RWPE2 (cell line): ENCODE results near the gene SCGB1C2.

Experiments used
- ATAC-seq: fragments of 200-7000 bp; cut with Tn5 transposase; 3 replicates; pipeline ENCODE4 v1.9.1; 2021; ENCODE audit warnings: low read depth
- DNase-seq: peaks from one replicate; pipeline ENCODE4 v3.0.0-alpha.2; 2020; ENCODE audit warnings: low spot score
- H3K27ac ChIP-seq: fragments of 450-650 bp; 2 replicates; pipeline ENCODE4 v1.5.1; 2017; ENCODE audit warnings: mild to moderate bottlenecking; ENCODE audit not compliant: poor library complexity, severe bottlenecking
- H3K27me3 ChIP-seq: fragments of 250-450 bp; sonication (Bioruptor Pico); 2 replicates; pipeline ENCODE4 v1.5.1; 2021; ENCODE audit warnings: mild to moderate bottlenecking, moderate library complexity; ENCODE audit not compliant: insufficient read depth, poor library complexity, severe bottlenecking
- H3K36me3 ChIP-seq: fragments of 250-450 bp; sonication (Bioruptor Pico); 2 replicates; pipeline ENCODE4 v1.5.1; 2020; ENCODE audit warnings: low read depth, mild to moderate bottlenecking, moderate library complexity
- H3K4me1 ChIP-seq: fragments of 250-450 bp; sonication (Bioruptor Pico); 2 replicates; pipeline ENCODE4 v1.5.1; 2021; ENCODE audit warnings: mild to moderate bottlenecking, moderate library complexity; ENCODE audit not compliant: insufficient read depth, poor library complexity, severe bottlenecking
- H3K4me3 ChIP-seq: fragments of 250-450 bp; sonication (Bioruptor Pico); 2 replicates; pipeline ENCODE4 v1.5.1; 2021; ENCODE audit warnings: mild to moderate bottlenecking, moderate library complexity; ENCODE audit not compliant: severe bottlenecking
- H3K9me3 ChIP-seq: fragments of 250-450 bp; sonication (Bioruptor Pico); 2 replicates; pipeline ENCODE4 v1.5.1; 2021; ENCODE audit warnings: mild to moderate bottlenecking, moderate library complexity; ENCODE audit not compliant: severe bottlenecking
- TF ChIP-seq, protein P1 (sequence below): fragments of 450-650 bp; IDR thresholded peaks from one replicate; pipeline ENCODE4 v1.5.1; 2017; ENCODE audit warnings: mild to moderate bottlenecking, moderate library complexity; ENCODE audit not compliant: poor library complexity, severe bottlenecking

The SCGB1C2 gene

DNA sequence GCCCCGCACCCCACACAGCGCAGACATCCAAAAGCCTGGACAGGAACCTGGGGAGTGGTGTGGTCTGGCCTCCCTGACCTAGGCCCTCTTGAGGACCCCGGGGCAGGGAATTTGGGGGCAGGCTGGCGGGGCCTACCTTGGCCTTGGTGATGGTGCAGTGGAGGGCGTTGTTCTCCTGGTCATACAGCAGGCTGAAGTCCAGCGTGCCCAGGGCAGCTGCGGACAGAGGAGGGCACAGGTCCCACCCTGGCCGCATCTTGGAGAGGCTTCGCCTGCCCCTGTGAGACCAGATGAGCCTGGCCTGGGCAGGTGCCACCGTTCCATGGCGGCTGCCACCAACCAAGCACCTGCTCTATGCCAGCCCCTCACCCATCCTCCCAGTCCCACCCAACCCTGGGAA is 35.0 kb downstream of the SCGB1C2 start:
- Histone ChIP-seq H3K9me3 (no peaks in the 10 kb centered on the region), H3K27ac (no peak overlapping the region), H3K4me3 (no peak overlapping the region), H3K27me3 (peaks cover under 1% of the 10 kb centered on the region), H3K36me3 (no peaks in the 10 kb centered on the region), H3K4me1 (no peaks in the 10 kb centered on the region)
- DNase-seq (no peak), ATAC-seq (no peak)
- TF ChIP-seq, protein P1, sequence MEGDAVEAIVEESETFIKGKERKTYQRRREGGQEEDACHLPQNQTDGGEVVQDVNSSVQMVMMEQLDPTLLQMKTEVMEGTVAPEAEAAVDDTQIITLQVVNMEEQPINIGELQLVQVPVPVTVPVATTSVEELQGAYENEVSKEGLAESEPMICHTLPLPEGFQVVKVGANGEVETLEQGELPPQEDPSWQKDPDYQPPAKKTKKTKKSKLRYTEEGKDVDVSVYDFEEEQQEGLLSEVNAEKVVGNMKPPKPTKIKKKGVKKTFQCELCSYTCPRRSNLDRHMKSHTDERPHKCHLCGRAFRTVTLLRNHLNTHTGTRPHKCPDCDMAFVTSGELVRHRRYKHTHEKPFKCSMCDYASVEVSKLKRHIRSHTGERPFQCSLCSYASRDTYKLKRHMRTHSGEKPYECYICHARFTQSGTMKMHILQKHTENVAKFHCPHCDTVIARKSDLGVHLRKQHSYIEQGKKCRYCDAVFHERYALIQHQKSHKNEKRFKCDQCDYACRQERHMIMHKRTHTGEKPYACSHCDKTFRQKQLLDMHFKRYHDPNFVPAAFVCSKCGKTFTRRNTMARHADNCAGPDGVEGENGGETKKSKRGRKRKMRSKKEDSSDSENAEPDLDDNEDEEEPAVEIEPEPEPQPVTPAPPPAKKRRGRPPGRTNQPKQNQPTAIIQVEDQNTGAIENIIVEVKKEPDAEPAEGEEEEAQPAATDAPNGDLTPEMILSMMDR: no peak

DNA sequence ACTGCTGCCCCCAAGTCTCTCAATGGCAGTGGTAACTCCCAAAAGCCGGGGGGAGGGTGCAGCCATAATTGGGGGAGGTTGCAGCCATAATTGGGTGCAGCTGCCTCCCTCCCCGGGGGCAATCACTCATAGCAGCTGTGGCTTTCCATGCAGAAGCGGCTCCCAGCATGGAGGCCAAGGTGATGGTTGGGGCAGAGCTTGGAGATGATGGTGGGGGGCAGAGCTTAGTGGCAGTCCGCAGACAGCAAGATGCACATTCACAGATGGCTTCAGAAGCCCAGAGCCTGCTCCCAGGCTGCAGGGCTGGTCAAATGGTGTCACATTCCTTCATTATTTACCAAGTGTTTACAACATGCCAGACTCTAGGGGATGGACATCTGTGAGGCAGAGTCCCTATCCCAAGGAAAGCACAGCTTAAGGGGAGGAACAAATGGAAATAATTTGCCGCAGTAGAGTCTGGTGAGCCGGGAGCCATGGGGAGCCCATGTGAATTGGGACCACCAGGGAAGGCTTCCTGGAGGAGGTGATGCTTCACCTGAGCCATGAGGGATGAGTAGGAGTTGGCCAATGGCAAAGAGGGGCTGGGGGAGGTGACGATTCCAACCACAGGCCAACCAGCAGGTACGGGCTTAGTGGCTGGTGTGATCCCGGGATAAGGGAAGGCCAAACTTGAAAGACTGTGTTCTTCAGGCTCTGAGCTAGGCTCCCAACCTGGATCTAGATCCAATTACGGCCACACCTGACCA is 36.0 kb downstream of the SCGB1C2 start:
- Histone ChIP-seq H3K9me3 (no peaks in the 10 kb centered on the region), H3K36me3 (no peaks in the 10 kb centered on the region), H3K27ac (no peak overlapping the region), H3K4me1 (no peaks in the 10 kb centered on the region), H3K4me3 (no peak overlapping the region), H3K27me3 (peaks cover 10% of the 10 kb centered on the region)
- ATAC-seq: no peak
- no peak for DNase-seq
- TF ChIP-seq, protein P1: no peak

DNA sequence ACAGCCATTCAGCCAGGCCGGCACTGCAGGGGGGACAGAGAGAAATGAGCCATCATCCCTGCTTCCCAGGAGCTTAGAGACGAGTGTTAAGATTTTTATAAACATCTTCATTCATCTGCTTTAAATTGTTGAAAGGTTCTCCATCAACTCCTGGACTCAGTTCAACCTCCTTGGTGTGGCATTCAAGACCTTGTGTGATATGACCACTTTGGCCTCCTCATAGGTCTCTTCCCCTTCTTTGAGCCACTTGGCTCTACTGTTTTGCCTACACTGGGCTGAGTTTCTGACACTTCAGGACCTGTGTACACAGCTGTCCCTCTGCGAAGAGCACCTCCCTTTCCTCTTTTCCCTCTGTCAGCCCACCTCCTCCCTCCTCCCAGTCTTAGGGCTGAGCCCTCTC is 39.8 kb downstream of the SCGB1C2 start:
- Histone ChIP-seq H3K36me3 (no peaks in the 10 kb centered on the region), H3K4me3 (no peak overlapping the region), H3K27ac (no peak overlapping the region), H3K4me1 (no peaks in the 10 kb centered on the region), H3K9me3 (no peaks in the 10 kb centered on the region), H3K27me3 (peaks cover 41% of the 10 kb centered on the region)
- DNase-seq: no peak
- TF ChIP-seq, protein P1: no peak
- ATAC-seq: no peak

DNA sequence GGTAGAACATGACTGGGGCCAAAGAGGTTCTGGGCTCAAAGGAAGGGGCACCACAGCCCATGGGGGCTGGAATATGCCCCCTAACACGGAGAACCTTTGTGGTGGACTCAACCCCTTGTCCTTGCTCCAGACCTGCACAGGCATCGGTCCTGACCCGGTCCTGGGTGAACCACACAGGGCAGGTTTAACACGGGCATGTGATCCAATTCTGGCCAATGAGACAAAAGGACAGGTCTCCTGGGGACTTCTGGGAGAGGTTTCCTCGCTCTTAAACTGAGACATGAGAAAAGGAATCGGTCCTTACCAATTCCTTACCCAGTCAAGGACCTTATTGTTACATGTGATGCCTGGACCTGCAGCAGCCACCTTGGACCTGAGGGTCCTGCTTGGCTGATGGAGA is 40.4 kb downstream of the SCGB1C2 start:
- no peaks in the 10 kb centered on the region for H3K4me1 ChIP-seq
- H3K4me3 ChIP-seq: no peak overlapping the region
- no peaks in the 10 kb centered on the region for H3K9me3 ChIP-seq
- no peak overlapping the region for H3K27ac ChIP-seq
- TF ChIP-seq, protein P1: no peak
- no peaks in the 10 kb centered on the region for H3K36me3 ChIP-seq
- no peak for DNase-seq
- H3K27me3 ChIP-seq: peaks cover 47% of the 10 kb centered on the region
- ATAC-seq: no peak
